Stimulated activated naive CD8-positive, alpha-beta T cell treated with anti-CD3 and anti-CD28 coated beads, Interleukin-15, amount 100 ng/mL, for 72 hours (primary cell): Measurements from ENCODE around the gene TAGLN2.

Source experiments
- ATAC-seq: fragments of 150-1000 bp; cut with Tn5 transposase; 2 replicates; pipeline ENCODE4 v1.10.0; 2021; ENCODE audit warnings: mild to moderate bottlenecking, moderate library complexity
- DNase-seq, 2 donors: peaks; one replicate each; pipeline ENCODE4 v3.0.0; 2021 to 2022
- H3K27ac Mint-ChIP-seq, 2 donors: one replicate each; pipeline ENCODE4 v1.8.0; 2022; ENCODE audit warnings: mild to moderate bottlenecking in 2 of 2, mixed read lengths in 2 of 2, moderate library complexity in 2 of 2
- H3K27me3 Mint-ChIP-seq: one replicate; pipeline ENCODE4 v1.8.0; 2022; ENCODE audit warnings: mixed read lengths
- H3K4me1 Mint-ChIP-seq: one replicate; pipeline ENCODE4 v1.8.0; 2022; ENCODE audit warnings: mild to moderate bottlenecking, mixed read lengths
- H3K4me3 Mint-ChIP-seq, 2 donors: one replicate each; pipeline ENCODE4 v1.8.0; 2022; ENCODE audit warnings: mild to moderate bottlenecking in 2 of 2, mixed read lengths in 2 of 2, moderate library complexity in 1 of 2
- H3K9me3 Mint-ChIP-seq, 2 donors: one replicate each; pipeline ENCODE4 v1.8.0; 2022; ENCODE audit warnings: mixed read lengths in 2 of 2

Gene TAGLN2

DNA sequence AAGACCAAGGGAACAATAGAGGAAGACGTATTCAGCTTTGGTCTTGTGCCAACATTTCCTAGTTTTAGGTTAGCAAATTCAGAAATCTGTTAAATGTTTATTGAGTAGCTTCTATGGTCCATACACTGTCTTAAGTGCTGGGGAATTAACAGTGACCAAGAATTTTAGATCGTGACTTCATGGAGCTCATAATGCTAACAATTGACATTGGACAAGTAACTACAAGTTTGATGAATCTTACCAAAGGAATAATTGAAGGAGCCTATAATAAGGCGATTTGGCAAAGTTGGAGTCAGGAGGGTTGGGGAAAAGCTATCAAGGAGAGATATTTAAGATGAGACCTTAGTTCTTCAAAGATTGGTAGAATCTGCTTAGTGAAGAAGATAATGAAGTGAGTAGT is 30.1 kb upstream of the TAGLN2 start:
- H3K4me3 Mint-ChIP-seq = no peak overlapping the region
- H3K9me3 Mint-ChIP-seq = no peaks in the 10 kb centered on the region
- H3K4me1 Mint-ChIP-seq = peaks cover 10% of the 10 kb centered on the region
- H3K27ac Mint-ChIP-seq = no peak overlapping the region
- DNase-seq = no peak
- H3K27me3 Mint-ChIP-seq = peaks cover 43% of the 10 kb centered on the region
- no peak for ATAC-seq

DNA sequence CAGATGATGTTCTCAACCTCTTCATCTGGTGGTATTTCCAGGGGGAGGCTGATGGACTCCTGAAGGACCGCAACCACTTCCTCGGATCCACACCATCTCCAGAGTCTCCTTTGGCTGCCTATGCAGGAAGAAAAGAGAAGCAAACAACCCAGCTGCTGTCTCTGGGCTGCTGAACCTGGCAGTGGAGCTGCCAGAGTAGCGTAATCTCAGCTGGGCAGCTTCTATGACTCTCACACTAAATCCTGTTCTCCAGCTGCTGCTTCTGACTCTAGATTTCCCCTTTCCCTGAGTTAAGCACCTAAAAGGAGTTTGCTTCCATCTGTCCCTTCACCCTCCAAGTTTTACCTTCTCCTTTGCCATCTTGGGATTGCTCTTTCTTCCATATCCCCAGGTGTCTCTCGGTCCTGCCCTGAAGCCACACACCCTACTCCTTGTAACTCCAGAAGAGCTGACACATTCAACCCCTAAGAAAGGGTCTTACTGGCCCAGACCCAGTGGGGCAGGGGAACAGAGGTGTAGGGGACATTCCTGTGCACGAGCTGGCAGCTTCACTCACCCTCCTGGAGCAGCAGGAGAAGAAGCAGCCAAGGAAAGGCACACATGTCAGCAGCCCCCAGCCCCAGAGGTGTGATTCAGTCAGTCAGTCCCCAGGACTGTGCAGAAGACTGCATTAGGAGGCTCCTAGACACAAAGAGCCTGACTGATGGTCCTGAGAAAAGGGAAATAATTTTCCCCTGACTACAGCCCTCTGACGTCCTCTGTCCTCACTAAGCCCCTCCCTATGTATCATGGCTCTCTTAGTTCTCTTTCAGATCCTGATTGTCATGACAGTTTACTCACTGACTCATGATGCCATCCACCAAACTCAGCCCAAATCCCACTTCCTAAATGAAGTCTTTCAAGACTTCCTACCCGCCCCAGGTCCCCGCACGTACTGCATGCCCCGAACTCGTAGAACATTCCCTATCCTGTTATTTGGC is 28.5 kb upstream of the TAGLN2 start, which contains the start of gene SLAMF9:
Gene SLAMF9, minus strand, starts transcription at position 702 of the 980 bp plus-strand sequence. Its CDS starts 100 bp downstream, at position 602.
- Mint-ChIP-seq H3K4me3 (no peak within 1 kb of the TSS), H3K4me1 (peaks cover 3% of the 10 kb centered on the region), H3K27ac (no peak within 1 kb of the TSS), H3K27me3 (peaks cover 35% of the 10 kb centered on the region), H3K9me3 (no peaks in the 10 kb centered on the region)
- no peak for ATAC-seq
- DNase-seq = no peak

DNA sequence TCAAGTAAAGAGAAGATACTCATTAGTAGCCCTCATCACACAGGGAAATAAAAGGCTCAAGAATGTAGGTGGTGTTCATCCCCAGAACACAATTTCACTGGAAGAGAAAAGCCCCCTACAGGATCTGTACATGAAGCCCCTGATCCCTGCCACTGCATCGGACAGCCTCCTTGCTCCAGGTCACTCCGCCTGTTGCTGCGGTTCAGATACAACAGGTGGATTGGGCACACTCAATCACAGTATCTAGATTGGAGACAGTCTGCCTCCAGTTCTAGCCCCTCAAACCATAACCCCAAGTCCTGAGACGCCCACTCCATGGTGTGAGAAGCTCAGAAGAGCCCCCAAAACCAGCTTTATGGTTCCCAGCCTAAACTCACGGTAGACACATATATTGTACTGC is 27.6 kb upstream of the TAGLN2 start:
- DNase-seq = no peak
- Mint-ChIP-seq H3K9me3 (no peaks in the 10 kb centered on the region), H3K27me3 (peaks cover 32% of the 10 kb centered on the region), H3K4me3 (no peak overlapping the region), H3K4me1 (no peaks in the 10 kb centered on the region), H3K27ac (no peak overlapping the region)
- ATAC-seq = no peak

DNA sequence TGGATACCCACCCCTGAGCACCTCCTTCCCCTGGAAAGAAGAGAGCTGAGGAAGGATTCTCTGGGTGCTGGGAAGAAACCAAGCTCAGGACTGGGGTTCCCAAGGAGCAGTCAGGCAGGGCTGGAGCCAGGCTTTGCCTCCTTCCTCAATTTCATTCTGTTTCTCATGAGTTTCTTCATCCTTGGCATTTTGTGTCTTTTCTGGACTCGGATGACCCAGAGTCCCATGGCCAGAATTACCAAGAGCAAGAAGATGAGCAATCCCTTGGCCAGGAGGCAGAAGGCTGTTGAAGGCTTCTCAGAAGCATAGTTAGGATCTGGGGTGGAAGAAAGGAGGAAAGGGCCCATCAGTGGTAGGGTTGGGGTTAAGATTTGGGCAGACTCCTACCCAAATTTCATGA is 26.2 kb upstream of the TAGLN2 start:
- H3K9me3 Mint-ChIP-seq = no peaks in the 10 kb centered on the region
- H3K27me3 Mint-ChIP-seq = peaks cover 32% of the 10 kb centered on the region
- H3K4me1 Mint-ChIP-seq = no peaks in the 10 kb centered on the region
- no peak for ATAC-seq
- H3K27ac Mint-ChIP-seq = peak overlapping the region in 1 of 2 donors; percentile 35
- H3K4me3 Mint-ChIP-seq = no peak overlapping the region
- DNase-seq = no peak

DNA sequence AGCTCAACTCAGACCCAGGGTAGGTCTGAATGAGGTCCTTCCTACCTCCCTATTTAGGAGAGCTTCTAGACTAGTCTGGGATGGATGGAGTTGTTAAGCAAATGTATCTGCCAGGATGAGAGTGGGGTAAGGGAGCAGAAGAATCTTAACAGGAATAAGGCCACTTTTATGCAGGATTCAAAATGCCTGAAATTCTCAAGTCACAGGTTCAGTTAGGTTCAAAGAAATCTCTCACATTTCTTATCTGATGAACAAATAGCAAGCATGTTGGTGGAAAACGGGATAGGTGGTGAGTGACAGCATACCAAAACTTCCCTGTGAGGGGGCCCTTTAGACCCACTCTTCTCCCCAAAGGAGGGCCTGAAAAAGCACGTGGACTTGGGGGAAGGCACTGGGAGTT is 25.7 kb upstream of the TAGLN2 start:
- no peak for DNase-seq
- H3K9me3 Mint-ChIP-seq = no peaks in the 10 kb centered on the region
- H3K4me1 Mint-ChIP-seq = peaks cover 2% of the 10 kb centered on the region
- no peak for ATAC-seq
- no peak overlapping the region for H3K27ac Mint-ChIP-seq
- H3K27me3 Mint-ChIP-seq = peaks cover 32% of the 10 kb centered on the region
- no peak overlapping the region for H3K4me3 Mint-ChIP-seq

DNA sequence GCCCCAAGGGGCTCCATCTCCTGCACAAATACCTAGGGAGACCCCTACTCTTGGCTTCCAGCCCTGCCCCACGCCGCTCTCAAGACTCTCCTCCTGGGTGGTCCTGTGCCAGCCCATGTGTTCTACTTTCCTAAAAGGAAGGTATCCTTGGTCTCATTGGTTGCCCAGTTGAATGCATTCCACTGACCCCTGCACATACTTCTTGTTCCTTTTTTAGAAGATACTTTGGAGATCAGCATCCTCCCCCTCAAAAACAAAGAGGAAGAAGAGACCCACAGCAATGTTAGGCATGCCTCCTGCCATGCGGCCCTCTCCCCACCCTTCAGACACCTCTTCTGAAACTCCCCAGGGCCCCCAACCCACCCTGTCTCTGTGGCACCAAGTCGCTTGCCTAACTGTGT is 24.7 kb upstream of the TAGLN2 start:
- peak overlapping the region in 1 of 2 donors; percentile 19 for H3K27ac Mint-ChIP-seq
- no peak overlapping the region for H3K4me3 Mint-ChIP-seq
- no peak for DNase-seq
- H3K9me3 Mint-ChIP-seq = no peaks in the 10 kb centered on the region
- H3K27me3 Mint-ChIP-seq = peaks cover 41% of the 10 kb centered on the region
- ATAC-seq = no peak
- H3K4me1 Mint-ChIP-seq = peaks cover 12% of the 10 kb centered on the region

- ATAC-seq (no peak), DNase-seq (no peak)
- peaks cover 16% of the 10 kb centered on the region for H3K4me1 Mint-ChIP-seq
- H3K4me3 Mint-ChIP-seq = no peak overlapping the region
- peaks cover 44% of the 10 kb centered on the region for H3K27me3 Mint-ChIP-seq
- no peak overlapping the region for H3K27ac Mint-ChIP-seq
- no peaks in the 10 kb centered on the region for H3K9me3 Mint-ChIP-seq
Measured at GRCh38 chr1:159949123-159949522, 23.8 kb upstream of the TAGLN2 start.

DNA sequence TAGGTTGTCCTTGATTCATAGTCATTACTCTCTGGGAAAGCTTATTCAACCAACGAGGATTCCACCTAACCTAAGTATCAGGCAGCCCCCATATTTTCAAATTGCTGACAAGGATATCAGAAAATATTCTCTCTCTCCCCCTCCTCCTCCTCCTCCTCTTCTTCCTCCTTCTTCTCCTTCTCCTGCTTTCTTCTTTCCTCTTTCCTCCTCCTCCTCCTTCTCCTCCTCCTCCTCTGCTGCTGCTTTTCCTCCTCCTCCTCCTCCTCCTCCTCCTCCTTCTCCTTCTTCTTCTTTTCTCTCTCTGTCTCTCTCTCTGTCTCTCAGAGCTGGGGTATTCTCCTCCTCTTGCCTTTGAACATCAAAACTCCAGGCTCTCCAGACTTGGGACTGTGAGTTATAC is 22.6 kb upstream of the TAGLN2 start:
- DNase-seq = no peak
- Mint-ChIP-seq H3K9me3 (no peaks in the 10 kb centered on the region), H3K4me3 (no peak overlapping the region), H3K27me3 (peaks cover 46% of the 10 kb centered on the region), H3K4me1 (peaks cover 16% of the 10 kb centered on the region), H3K27ac (no peak overlapping the region)
- no peak for ATAC-seq

- Mint-ChIP-seq H3K4me3 (peak overlapping the region; percentile 68 to 71), H3K4me1 (peaks cover 16% of the 10 kb centered on the region), H3K9me3 (no peaks in the 10 kb centered on the region), H3K27me3 (peaks cover 44% of the 10 kb centered on the region), H3K27ac (no peak overlapping the region)
- no peak for ATAC-seq
- no peak for DNase-seq
Measured at GRCh38 chr1:159946242-159947187, 21.2 kb upstream of the TAGLN2 start.

- H3K27ac Mint-ChIP-seq = no peak within 1 kb of the TSS
- peaks cover 16% of the 10 kb centered on the region for H3K4me1 Mint-ChIP-seq
- H3K27me3 Mint-ChIP-seq = peaks cover 41% of the 10 kb centered on the region
- H3K4me3 Mint-ChIP-seq = peak within 1 kb of the TSS; percentile 68 to 71
- DNase-seq (peak; percentile 65 to 69), ATAC-seq (peak; percentile 81)
- no peaks in the 10 kb centered on the region for H3K9me3 Mint-ChIP-seq
Measured at GRCh38 chr1:159945483-159946241, 20.4 kb upstream of the TAGLN2 start, which contains the start of gene IGSF9. Gene IGSF9, minus strand, starts transcription at chr1:159945613. Its CDS starts 2,159 bp downstream, at chr1:159943454.

GRCh38 chr1:159944623-159945455 is 19.5 kb upstream of the TAGLN2 start:
- Mint-ChIP-seq H3K27ac (no peak overlapping the region), H3K4me3 (peak overlapping the region; percentile 68 to 71), H3K4me1 (peaks cover 16% of the 10 kb centered on the region), H3K9me3 (no peaks in the 10 kb centered on the region), H3K27me3 (peaks cover 41% of the 10 kb centered on the region)
- DNase-seq (no peak), ATAC-seq (no peak)

DNA sequence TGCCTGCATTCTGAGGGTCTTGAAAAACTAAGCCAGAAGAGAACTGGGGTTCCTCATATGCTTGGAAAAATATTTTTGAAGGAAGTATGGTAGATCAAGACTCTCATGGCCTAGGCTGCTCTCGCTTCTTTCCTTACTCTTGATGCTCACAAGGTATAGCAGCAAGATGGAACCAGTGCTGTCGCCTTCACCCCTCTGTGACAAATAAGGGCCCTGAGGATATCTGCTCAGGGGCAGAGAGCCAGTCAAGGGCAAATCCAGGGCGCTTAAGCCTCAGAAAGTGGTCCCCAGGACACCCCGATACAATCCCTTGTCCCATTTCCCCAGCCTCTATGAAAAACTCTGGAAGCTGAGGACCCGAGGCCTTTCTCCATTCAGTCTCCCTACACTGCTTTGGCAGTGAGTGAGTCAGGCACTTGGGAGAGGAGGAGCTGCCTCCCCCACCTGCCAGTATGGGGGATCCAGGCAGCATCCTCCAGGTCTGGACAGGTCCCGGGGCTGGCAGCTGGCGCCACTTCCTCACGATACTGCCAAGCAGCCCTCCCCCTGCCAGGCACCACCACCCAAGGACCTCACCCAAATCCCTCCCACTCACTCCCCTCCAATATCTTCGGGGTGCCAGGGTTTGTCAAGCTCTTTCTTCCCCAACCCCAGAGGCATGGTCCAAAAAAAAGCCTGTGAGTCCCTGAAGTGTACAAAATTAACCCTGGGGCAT is 18.8 kb upstream of the TAGLN2 start:
- Mint-ChIP-seq H3K27me3 (peaks cover 41% of the 10 kb centered on the region), H3K27ac (no peak overlapping the region), H3K4me3 (no peak overlapping the region), H3K4me1 (peaks cover 16% of the 10 kb centered on the region), H3K9me3 (no peaks in the 10 kb centered on the region)
- DNase-seq (no peak), ATAC-seq (no peak)

GRCh38 chr1:159943278-159943640 is 18.0 kb upstream of the TAGLN2 start:
- peaks cover 41% of the 10 kb centered on the region for H3K27me3 Mint-ChIP-seq
- ATAC-seq (no peak), DNase-seq (no peak)
- H3K27ac Mint-ChIP-seq = no peak overlapping the region
- H3K9me3 Mint-ChIP-seq = no peaks in the 10 kb centered on the region
- no peak overlapping the region for H3K4me3 Mint-ChIP-seq
- peaks cover 18% of the 10 kb centered on the region for H3K4me1 Mint-ChIP-seq
